HepG2 (cell line): ENCODE results near the gene CD40. TPM values are rescaled to one million over a fixed set of nuclear protein-coding genes. Genes with fewer than 3 reads are reported as not detected.

Source experiments
- ARNT2 ChIP-seq: sonication (generic); formaldehyde crosslinking; IDR thresholded peaks from 2 replicates; pipeline ENCODE4 v1.8.0; 2022; ENCODE audit warnings: mild to moderate bottlenecking, low read depth, missing genetic modification reagents, moderate library complexity
- ATF1 ChIP-seq: IDR thresholded peaks from 2 replicates; pipeline ENCODE4 v1.6.1; 2016; ENCODE audit warnings: mild to moderate bottlenecking, control low read depth
- EP300 ChIP-seq, 3 experiments: sonication (generic) in 1 of 3; formaldehyde crosslinking in 1 of 3; IDR thresholded peaks; 2 replicates each; pipeline versions ENCODE4 v1.5.1 to v1.6.1; 2011 to 2020; ENCODE audit warnings: low read depth in 2 of 3, low read length in 2 of 3, borderline replicate concordance in 1 of 3, improper control_type of control experiment in 1 of 3, mild to moderate bottlenecking in 1 of 3, missing genetic modification reagents in 1 of 3, moderate library complexity in 1 of 3
- FOXK1 ChIP-seq: sonication (generic); formaldehyde crosslinking; IDR thresholded peaks from 2 replicates; pipeline ENCODE4 v1.4.0; 2020; ENCODE audit warnings: low read depth, missing genetic modification reagents, borderline replicate concordance
- GPN1 ChIP-seq: sonication (generic); formaldehyde crosslinking; IDR thresholded peaks from 2 replicates; pipeline ENCODE4 v1.5.1; 2020; ENCODE audit warnings: missing genetic modification reagents, borderline replicate concordance
- GZF1 ChIP-seq: sonication (generic); formaldehyde crosslinking; IDR thresholded peaks from 2 replicates; pipeline ENCODE4 v1.5.1; 2020; ENCODE audit warnings: mild to moderate bottlenecking, missing genetic modification reagents
- HNRNPK ChIP-seq: fragments of 200-400 bp; formaldehyde crosslinking; IDR thresholded peaks from 2 replicates; pipeline ENCODE4 v1.6.1; 2018; ENCODE audit warnings: low read length, low read depth, moderate library complexity, mild to moderate bottlenecking; ENCODE audit not compliant: poor library complexity, severe bottlenecking
- HOXA5 ChIP-seq: sonication (generic); formaldehyde crosslinking; IDR thresholded peaks from 2 replicates; pipeline ENCODE4 v1.4.0; 2020; ENCODE audit warnings: missing genetic modification reagents
- JUNB ChIP-seq: sonication (generic); formaldehyde crosslinking; IDR thresholded peaks from 2 replicates; pipeline ENCODE4 v1.8.0; 2022; ENCODE audit warnings: missing genetic modification reagents, mild to moderate bottlenecking, borderline replicate concordance
- MAF1 ChIP-seq: sonication (generic); formaldehyde crosslinking; IDR thresholded peaks from 2 replicates; pipeline ENCODE4 v1.5.0; 2020; ENCODE audit warnings: missing genetic modification reagents, borderline replicate concordance
- MAFK ChIP-seq, 2 experiments: IDR thresholded peaks in 1 of 2; conservative IDR thresholded peaks in 1 of 2; 2 replicates each; pipeline ENCODE4 v1.6.1; 2011; ENCODE audit warnings: improper control_type of control experiment in 2 of 2, low read length in 2 of 2
- MBD4 ChIP-seq: IDR thresholded peaks from 2 replicates; pipeline ENCODE4 v1.6.1; 2012; ENCODE audit warnings: low read length, inconsistent platforms, borderline replicate concordance
- MIXL1 ChIP-seq: IDR thresholded peaks from 2 replicates; pipeline ENCODE4 v1.6.1; 2016
- NR2F6 ChIP-seq, 2 experiments: IDR thresholded peaks; 2 replicates each; pipeline ENCODE4 v1.6.1; 2016; ENCODE audit warnings: antibody characterized with exemption in 1 of 2, mild to moderate bottlenecking in 1 of 2
- SATB2 ChIP-seq: sonication (generic); formaldehyde crosslinking; IDR thresholded peaks from 2 replicates; pipeline ENCODE4 v1.5.0; 2020; ENCODE audit warnings: missing genetic modification reagents
- SP140L ChIP-seq: sonication (generic); formaldehyde crosslinking; IDR thresholded peaks from 2 replicates; pipeline ENCODE4 v1.4.0; 2020; ENCODE audit warnings: missing genetic modification reagents, borderline replicate concordance
- TCF7 ChIP-seq: sonication (generic); IDR thresholded peaks from 2 replicates; pipeline ENCODE4 v1.6.1; 2016; ENCODE audit warnings: antibody characterized with exemption, low read depth
- TGIF2 ChIP-seq: IDR thresholded peaks from 2 replicates; pipeline ENCODE4 v1.6.1; 2016; ENCODE audit warnings: control low read depth, missing compliant biosample characterization
- TSC22D2 ChIP-seq: sonication (generic); formaldehyde crosslinking; IDR thresholded peaks from 2 replicates; pipeline ENCODE4 v1.5.1; 2020; ENCODE audit warnings: missing genetic modification reagents, mild to moderate bottlenecking, borderline replicate concordance
- U2AF2 ChIP-seq: fragments of 200-400 bp; formaldehyde crosslinking; IDR thresholded peaks from 2 replicates; pipeline ENCODE4 v1.6.1; 2017; ENCODE audit warnings: low read depth, mild to moderate bottlenecking, low read length
- ZMYM3 ChIP-seq: sonication (generic); formaldehyde crosslinking; IDR thresholded peaks from 2 replicates; pipeline ENCODE4 v1.5.1; 2020; ENCODE audit warnings: mild to moderate bottlenecking, missing genetic modification reagents
- ZNF17 ChIP-seq: sonication (generic); formaldehyde crosslinking; IDR thresholded peaks from 2 replicates; pipeline ENCODE4 v1.5.0; 2020; ENCODE audit warnings: mild to moderate bottlenecking, missing genetic modification reagents
- ZNF569 ChIP-seq: sonication (generic); formaldehyde crosslinking; IDR thresholded peaks from 2 replicates; pipeline ENCODE4 v1.5.0; 2020; ENCODE audit warnings: mild to moderate bottlenecking, missing genetic modification reagents, moderate library complexity, borderline replicate concordance
- ZNF605 ChIP-seq: sonication (generic); formaldehyde crosslinking; IDR thresholded peaks from 2 replicates; pipeline ENCODE4 v1.8.0; 2022; ENCODE audit warnings: mild to moderate bottlenecking, missing genetic modification reagents
- ZSCAN22 ChIP-seq: sonication (generic); formaldehyde crosslinking; IDR thresholded peaks from 2 replicates; pipeline ENCODE4 v1.4.0; 2020; ENCODE audit warnings: mild to moderate bottlenecking, missing genetic modification reagents
- polyA plus RNA-seq, 8 experiments: library from polyadenylated mRNA; depleted of rRNA in 3 of 8; stranded (reverse) in 7 of 8; unstranded in 1 of 8; fragments of >200 nt; fragmentation: Illumina TruSeq in 4 of 8; extraction: Trizol in 4 of 8; gene quantifications; 2 replicates each; pipeline versions ENCODE4 v1.2.1 to v1.2.3, GENCODE V29; 2011 to 2016; ENCODE audit warnings: low read depth in 4 of 8, missing spikeins in 1 of 8, mixed read lengths in 1 of 8; ENCODE audit not compliant: insufficient read depth in 1 of 8
- total RNA-seq, 5 experiments: library from RNA; depleted of rRNA; stranded (reverse); fragments of >200 nt; fragmentation: Illumina TruSeq; extraction: Trizol; gene quantifications; 2 replicates each; pipeline ENCODE4 v1.2.3, GENCODE V29; 2016; ENCODE audit warnings: low read depth in 1 of 5
- TF ChIP-seq, protein P1 (sequence below): sonication (generic); formaldehyde crosslinking; IDR thresholded peaks from 2 replicates; pipeline ENCODE4 v1.5.1; 2020; ENCODE audit warnings: missing genetic modification reagents, mild to moderate bottlenecking, borderline replicate concordance
- TF ChIP-seq, protein P2 (sequence below): sonication (generic); formaldehyde crosslinking; IDR thresholded peaks from 2 replicates; pipeline ENCODE4 v1.5.1; 2020; ENCODE audit warnings: mild to moderate bottlenecking, missing genetic modification reagents, borderline replicate concordance

The CD40 gene
- total and polyA plus RNA-seq, 2 of the 13 experiments (the other 11 are each of a cell fraction or from before 2014, with no cell fraction given), result 4.6 to 13.4 TPM

- TF ChIP-seq TGIF2 (CRISPR knock-in tag) (peak; percentile 72; the same call in 1 of the 2 replicates), TCF7 (no peak), ZMYM3 (CRISPR knock-in tag) (no peak), TSC22D2 (CRISPR knock-in tag) (peak; percentile 71; the same call in 1 of the 2 replicates), FOXK1 (CRISPR knock-in tag) (no peak), MIXL1 (no peak), MBD4 (no peak), SATB2 (CRISPR knock-in tag) (no peak), ZNF17 (no peak), SP140L (CRISPR knock-in tag) (no peak), HOXA5 (0 out of 2 replicates have a peak, but pooled peaks have one; percentile 25), JUNB (CRISPR knock-in tag) (no peak), NR2F6 (IDR thresholded peaks at IDR 0.05) (no peak), NR2F6 (CRISPR knock-in tag; IDR thresholded peaks at IDR 0.05) (peak; percentile 43; the same call in 1 of the 2 replicates), U2AF2 (no peak), ZSCAN22 (CRISPR knock-in tag) (no peak), ZNF569 (CRISPR knock-in tag) (no peak), ZNF605 (CRISPR knock-in tag) (no peak), ARNT2 (no peak), MAF1 (CRISPR knock-in tag) (no peak), ATF1 (CRISPR knock-in tag) (no peak), EP300 (IDR thresholded peaks at IDR 0.05; ENCODE audit: low read depth in 2 of 2, low read length in 2 of 2) (no peak), EP300 (CRISPR knock-in tag; IDR thresholded peaks at IDR 0.05; ENCODE audit: borderline replicate concordance) (no peak), GPN1 (CRISPR knock-in tag) (no peak), GZF1 (no peak), MAFK (conservative IDR thresholded peaks at IDR 0.05 in 1 of 2, IDR thresholded peaks at IDR 0.05 in 1 of 2; ENCODE audit: low read length in 2 of 2) (no peak), HNRNPK (no peak)
- TF ChIP-seq, protein P1, sequence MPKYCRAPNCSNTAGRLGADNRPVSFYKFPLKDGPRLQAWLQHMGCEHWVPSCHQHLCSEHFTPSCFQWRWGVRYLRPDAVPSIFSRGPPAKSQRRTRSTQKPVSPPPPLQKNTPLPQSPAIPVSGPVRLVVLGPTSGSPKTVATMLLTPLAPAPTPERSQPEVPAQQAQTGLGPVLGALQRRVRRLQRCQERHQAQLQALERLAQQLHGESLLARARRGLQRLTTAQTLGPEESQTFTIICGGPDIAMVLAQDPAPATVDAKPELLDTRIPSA (CRISPR knock-in tag), result no peak
- TF ChIP-seq, protein P2, sequence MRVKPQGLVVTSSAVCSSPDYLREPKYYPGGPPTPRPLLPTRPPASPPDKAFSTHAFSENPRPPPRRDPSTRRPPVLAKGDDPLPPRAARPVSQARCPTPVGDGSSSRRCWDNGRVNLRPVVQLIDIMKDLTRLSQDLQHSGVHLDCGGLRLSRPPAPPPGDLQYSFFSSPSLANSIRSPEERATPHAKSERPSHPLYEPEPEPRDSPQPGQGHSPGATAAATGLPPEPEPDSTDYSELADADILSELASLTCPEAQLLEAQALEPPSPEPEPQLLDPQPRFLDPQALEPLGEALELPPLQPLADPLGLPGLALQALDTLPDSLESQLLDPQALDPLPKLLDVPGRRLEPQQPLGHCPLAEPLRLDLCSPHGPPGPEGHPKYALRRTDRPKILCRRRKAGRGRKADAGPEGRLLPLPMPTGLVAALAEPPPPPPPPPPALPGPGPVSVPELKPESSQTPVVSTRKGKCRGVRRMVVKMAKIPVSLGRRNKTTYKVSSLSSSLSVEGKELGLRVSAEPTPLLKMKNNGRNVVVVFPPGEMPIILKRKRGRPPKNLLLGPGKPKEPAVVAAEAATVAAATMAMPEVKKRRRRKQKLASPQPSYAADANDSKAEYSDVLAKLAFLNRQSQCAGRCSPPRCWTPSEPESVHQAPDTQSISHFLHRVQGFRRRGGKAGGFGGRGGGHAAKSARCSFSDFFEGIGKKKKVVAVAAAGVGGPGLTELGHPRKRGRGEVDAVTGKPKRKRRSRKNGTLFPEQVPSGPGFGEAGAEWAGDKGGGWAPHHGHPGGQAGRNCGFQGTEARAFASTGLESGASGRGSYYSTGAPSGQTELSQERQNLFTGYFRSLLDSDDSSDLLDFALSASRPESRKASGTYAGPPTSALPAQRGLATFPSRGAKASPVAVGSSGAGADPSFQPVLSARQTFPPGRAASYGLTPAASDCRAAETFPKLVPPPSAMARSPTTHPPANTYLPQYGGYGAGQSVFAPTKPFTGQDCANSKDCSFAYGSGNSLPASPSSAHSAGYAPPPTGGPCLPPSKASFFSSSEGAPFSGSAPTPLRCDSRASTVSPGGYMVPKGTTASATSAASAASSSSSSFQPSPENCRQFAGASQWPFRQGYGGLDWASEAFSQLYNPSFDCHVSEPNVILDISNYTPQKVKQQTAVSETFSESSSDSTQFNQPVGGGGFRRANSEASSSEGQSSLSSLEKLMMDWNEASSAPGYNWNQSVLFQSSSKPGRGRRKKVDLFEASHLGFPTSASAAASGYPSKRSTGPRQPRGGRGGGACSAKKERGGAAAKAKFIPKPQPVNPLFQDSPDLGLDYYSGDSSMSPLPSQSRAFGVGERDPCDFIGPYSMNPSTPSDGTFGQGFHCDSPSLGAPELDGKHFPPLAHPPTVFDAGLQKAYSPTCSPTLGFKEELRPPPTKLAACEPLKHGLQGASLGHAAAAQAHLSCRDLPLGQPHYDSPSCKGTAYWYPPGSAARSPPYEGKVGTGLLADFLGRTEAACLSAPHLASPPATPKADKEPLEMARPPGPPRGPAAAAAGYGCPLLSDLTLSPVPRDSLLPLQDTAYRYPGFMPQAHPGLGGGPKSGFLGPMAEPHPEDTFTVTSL, result no peak
Measured at GRCh38 chr20:46132705-46133120, 14.6 kb downstream of the CD40 start (continued).
